HG03521 (cell line): ENCODE results near the gene RTP2.

ENCODE experiments used
- ATAC-seq: cut with Tn5 transposase; IDR thresholded peaks from one replicate; pipeline ENCODE4 v1.9.1; 2021; ENCODE audit warnings: mild to moderate bottlenecking, moderate library complexity; ENCODE audit not compliant: unreplicated experiment

The RTP2 gene

DNA sequence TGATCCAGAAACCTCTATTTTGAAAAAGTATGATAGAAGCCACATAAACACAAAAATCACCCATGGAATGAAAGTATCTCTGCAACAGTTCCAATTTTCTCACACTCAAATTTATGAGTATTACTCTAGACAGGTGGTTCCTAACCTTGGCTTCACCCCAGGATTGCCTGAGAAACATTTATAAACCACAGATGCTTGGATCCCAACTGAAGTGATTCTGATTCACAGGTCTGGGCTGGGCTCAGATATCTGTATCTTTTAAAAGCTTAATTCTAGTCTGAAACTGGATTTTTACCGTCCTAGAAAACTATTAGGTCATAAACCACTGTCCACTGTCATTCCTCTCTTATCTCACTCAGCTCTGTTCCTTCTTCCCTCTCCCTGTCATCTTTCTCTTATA lies 24.8 kb downstream of the RTP2 start:
- no peak for ATAC-seq

GRCh38 chr3:187673012-187673411 lies 29.3 kb downstream of the RTP2 start:
- ATAC-seq = no peak

GRCh38 chr3:187669675-187670504 lies 32.5 kb downstream of the RTP2 start, which contains the start of gene SST:
Gene SST (minus strand): TSS chr3:187670394. CDS start chr3:187670291, 103 bp downstream.
- no peak for ATAC-seq

GRCh38 chr3:187667526-187667925 lies 34.8 kb downstream of the RTP2 start:
- ATAC-seq = no peak

DNA sequence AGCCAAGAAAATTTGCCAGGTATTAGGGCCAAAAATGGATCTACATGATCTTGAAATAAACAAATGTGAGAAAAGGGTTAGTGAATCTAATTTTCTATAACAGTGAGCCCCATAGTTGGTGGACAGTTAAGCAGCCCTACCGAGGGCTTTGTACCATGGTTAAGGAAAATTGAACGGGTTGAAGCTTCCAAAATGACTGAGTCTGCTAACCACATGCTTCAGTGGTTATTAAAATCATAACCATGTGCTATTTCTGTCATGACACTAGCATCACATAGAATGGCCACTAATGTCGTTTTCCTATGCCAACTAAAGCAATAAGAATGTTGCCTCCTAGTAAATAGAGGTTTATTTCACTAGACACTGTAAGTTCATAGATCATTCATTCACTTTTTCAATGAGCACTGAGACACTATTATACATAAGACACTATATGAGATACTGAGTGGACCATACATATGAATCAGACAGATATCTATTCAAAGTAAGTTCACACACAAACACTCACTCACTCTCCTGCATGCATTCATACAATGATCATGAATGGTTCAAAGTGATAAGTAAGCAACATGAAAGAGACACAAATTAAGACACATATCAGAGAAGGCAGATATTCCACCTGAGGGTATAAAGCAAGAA lies 36.5 kb downstream of the RTP2 start:
- ATAC-seq = no peak

DNA sequence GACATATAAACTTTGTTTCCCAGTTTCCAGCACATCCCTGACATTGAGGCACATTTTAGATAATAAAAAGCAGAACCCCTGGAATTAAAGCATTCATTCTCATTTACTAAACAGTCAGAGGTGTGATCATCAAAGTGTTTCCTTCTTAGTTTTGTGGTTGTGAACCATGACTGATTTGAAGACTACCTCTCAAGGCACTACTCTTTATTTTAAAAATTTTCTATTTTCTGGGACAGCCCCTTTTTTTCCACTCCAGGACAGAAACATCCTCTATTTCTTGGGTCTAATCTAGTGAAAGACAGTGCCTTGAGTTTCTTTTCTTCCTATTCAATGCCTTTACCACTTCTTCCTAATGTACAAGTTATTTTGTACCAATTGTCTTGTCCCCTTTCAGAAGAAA lies 37.3 kb downstream of the RTP2 start:
- no peak for ATAC-seq

DNA sequence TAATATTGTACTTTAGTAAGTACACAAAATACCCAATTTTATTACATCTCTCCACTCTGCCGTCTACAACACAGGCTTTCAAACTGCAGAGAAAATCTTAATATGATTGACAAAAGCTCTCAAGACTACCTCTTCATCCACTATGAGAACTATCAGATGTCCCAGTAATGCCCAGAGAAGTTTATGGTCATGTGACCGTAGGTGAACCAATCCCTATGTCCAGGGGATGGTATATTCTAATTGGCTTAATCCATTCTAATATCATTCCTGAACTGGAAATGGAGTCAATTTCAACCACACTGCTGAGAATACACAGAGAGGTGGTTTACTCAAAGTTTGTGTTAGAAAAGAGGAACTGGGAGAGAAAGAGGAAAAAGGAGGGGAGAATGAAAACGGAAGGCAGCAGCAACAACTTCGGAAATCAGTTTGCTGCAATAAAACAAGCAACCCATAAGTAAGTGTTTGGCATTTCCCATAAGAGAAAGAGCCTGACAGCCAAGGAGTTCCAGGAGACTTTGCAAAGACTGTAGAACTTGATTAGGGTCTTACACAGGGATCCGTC lies 39.4 kb downstream of the RTP2 start:
- ATAC-seq = no peak

DNA sequence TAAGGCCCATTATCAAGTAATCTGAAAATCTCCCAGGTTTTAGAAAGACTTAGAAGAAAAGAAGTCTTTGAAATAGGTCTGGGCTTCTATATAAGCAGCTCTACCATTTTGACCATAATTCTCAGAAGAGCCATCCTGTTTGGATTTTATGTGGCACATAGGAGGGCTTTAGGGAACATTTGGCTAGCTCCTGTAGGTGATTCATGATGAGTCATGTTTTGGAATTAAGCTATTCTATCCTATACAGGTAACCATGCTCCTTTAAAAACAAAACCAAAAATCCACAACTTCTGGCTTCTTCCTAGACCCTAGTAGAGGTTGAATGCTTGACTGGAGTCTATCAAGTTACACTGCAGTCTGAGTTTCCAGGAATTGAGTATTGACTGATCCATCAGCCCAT lies 41.1 kb downstream of the RTP2 start:
- no peak for ATAC-seq

GRCh38 chr3:187651282-187651681 lies 51.1 kb downstream of the RTP2 start:
- ATAC-seq = no peak
